Measurements from ENCODE around the gene MXRA8.

- no peak for TF ChIP-seq CTCF (IDR thresholded peaks at IDR 0.05; ENCODE audit: low read depth, low read length, poor library complexity, severe bottlenecking)
- TF ChIP-seq EZH2phosphoT487 (IDR thresholded peaks at IDR 0.05; ENCODE audit: borderline replicate concordance, low read length), result no peak
Measured at GRCh38 chr1:1361233-1361981, 3.1 kb upstream of the MXRA8 start.

Measured in DOHH2 (cell line).